ENCODE data around the gene TREM2. TPM values are rescaled to one million over a fixed set of nuclear protein-coding genes. Genes with fewer than 3 reads are reported as not detected.

The TREM2 gene
- not detected in 2 replicates for total RNA-seq (2013; cell fraction: nucleolus; rRNA removed)
- total RNA-seq (2014; rRNA removed) (not detected in 2 replicates), total RNA-seq (2014; rRNA removed; fragmentation: Illumina TruSeq; extraction: Trizol) (not detected in 2 replicates), total RNA-seq (2021) (not detected in 2 replicates), polyA plus RNA-seq (2011; rRNA removed) (not detected in 2 replicates), polyA plus RNA-seq (2014; fragmentation: Illumina TruSeq; extraction: Trizol) (not detected in 2 replicates), polyA plus RNA-seq (2014; fragmentation: Nextera tagmentation; extraction: Ambion mirVana) (not detected), polyA plus RNA-seq (2014; rRNA removed) (not detected in 2 replicates), polyA plus RNA-seq (2016; fragmentation: Nextera tagmentation; extraction: Ambion mirVana) (not detected), polyA minus RNA-seq (2011; rRNA and poly(A)+ RNA removed) (not detected in 2 replicates), Bru-seq, nascent RNA (percentile 20 among the genes with signal in this experiment), BruChase-seq, experiment 1, labeled RNA remaining after a 6-hour chase (not detected), BruChase-seq, experiment 2, labeled RNA remaining after a 2-hour chase (not detected)
- not detected for polyA plus RNA-seq (2011; ENCODE audit: low read depth)
- not detected in 2 replicates for polyA plus RNA-seq (2011; cell fraction: cytosol; rRNA removed)
- not detected in 2 replicates for polyA plus RNA-seq (2011; cell fraction: nucleus; rRNA removed)
- not detected in 2 replicates for polyA plus RNA-seq (2012)
- polyA minus RNA-seq (2011; cell fraction: cytosol; rRNA and poly(A)+ RNA removed), result not detected in 2 replicates
- polyA minus RNA-seq (2011; cell fraction: nucleus; rRNA and poly(A)+ RNA removed), result not detected in 2 replicates
- long read RNA-seq, experiment 1, result 0 reads
- long read RNA-seq, experiment 2, result 0 reads

DNA sequence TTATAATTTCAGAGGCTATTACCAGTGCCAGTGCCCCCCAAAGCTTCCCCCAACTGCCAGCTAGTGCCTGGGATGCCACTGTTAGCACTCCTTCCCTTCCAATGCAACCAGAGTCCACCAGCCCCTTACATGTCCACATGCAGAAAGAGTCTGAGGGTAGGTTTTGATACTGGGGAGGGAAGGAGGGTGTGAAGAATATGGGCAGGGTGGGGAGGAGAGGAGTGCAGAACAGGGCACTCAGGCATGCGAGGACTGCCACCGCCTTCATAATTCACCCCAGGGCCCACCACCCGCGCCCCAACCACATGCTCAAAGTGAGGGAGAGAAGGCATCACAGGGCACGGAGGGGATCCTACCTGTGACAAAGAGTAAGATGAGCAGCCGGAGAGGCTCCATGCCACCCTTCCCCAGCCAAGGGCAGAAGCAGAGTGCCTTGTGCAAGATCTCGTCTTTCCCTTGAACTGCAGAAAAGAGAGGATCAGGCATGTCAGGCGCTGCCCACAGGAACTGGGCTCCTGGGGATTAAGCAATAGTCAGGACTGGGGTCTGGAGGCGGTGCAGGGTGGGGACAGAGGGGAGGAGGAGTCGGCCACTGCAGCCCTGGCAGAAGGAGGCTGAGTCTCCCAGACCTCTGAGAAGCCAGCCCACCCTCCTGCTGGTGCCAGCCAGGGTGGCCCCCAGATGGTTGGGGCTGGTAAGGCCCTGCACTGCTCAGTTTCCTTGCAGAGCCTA lies at the start of gene TREM2:
TSS of gene TREM2 (minus strand) at position 430 of the 732 bp plus-strand sequence. CDS start at position 396, 34 bp downstream.
- WGBS (ENCODE audit: insufficient coverage, insufficient replicate concordance, low lambda C conversion rate, missing lambda C conversion rate), result 36% methylated on average over 10 of the region's 10 CpGs
- Histone ChIP-seq H3K9ac (ENCODE audit: control insufficient read depth, insufficient read depth, low read length) (no peak within 1 kb of the TSS), H2AFZ (ENCODE audit: control insufficient read depth, low read depth, low read length) (no peak within 1 kb of the TSS), H3K27me3 (replicated peaks in 1 of 2; ENCODE audit: control insufficient read depth in 2 of 2, insufficient read depth in 2 of 2, low read length in 1 of 2) (peaks cover 0 to 2% of the 10 kb centered on the region in 2 experiments; a peak in 1 of 4 replicates), H3K27ac (ENCODE audit: control insufficient read depth, insufficient read depth) (no peak within 1 kb of the TSS), H3K4me1 (ENCODE audit: control insufficient read depth, insufficient read depth, low read length) (no peaks in the 10 kb centered on the region), H3K79me2 (ENCODE audit: control insufficient read depth, insufficient read depth, low read length) (no peaks in the 10 kb centered on the region), H4K20me1 (ENCODE audit: control insufficient read depth, insufficient read depth) (no peaks in the 10 kb centered on the region), H3K36me3 (ENCODE audit: control insufficient read depth in 2 of 2, insufficient read depth in 2 of 2, low read length in 1 of 2) (no peaks in the 10 kb centered on the region), H3K4me2 (ENCODE audit: control insufficient read depth, insufficient read depth) (no peak within 1 kb of the TSS), H3K9me3 (replicated peaks; ENCODE audit: control insufficient read depth, insufficient read depth, low read length) (no peaks in the 10 kb centered on the region), H3K4me3 (no peak within 1 kb of the TSS)
- POLR2A ChIA-PET, result no interaction called here
- no peak for TF ChIP-seq EED (IDR thresholded peaks at IDR 0.05; ENCODE audit: low read depth)
- no peak for TF ChIP-seq CBX5 (IDR thresholded peaks at IDR 0.05; ENCODE audit: low read depth)
- TF ChIP-seq, protein P1, sequence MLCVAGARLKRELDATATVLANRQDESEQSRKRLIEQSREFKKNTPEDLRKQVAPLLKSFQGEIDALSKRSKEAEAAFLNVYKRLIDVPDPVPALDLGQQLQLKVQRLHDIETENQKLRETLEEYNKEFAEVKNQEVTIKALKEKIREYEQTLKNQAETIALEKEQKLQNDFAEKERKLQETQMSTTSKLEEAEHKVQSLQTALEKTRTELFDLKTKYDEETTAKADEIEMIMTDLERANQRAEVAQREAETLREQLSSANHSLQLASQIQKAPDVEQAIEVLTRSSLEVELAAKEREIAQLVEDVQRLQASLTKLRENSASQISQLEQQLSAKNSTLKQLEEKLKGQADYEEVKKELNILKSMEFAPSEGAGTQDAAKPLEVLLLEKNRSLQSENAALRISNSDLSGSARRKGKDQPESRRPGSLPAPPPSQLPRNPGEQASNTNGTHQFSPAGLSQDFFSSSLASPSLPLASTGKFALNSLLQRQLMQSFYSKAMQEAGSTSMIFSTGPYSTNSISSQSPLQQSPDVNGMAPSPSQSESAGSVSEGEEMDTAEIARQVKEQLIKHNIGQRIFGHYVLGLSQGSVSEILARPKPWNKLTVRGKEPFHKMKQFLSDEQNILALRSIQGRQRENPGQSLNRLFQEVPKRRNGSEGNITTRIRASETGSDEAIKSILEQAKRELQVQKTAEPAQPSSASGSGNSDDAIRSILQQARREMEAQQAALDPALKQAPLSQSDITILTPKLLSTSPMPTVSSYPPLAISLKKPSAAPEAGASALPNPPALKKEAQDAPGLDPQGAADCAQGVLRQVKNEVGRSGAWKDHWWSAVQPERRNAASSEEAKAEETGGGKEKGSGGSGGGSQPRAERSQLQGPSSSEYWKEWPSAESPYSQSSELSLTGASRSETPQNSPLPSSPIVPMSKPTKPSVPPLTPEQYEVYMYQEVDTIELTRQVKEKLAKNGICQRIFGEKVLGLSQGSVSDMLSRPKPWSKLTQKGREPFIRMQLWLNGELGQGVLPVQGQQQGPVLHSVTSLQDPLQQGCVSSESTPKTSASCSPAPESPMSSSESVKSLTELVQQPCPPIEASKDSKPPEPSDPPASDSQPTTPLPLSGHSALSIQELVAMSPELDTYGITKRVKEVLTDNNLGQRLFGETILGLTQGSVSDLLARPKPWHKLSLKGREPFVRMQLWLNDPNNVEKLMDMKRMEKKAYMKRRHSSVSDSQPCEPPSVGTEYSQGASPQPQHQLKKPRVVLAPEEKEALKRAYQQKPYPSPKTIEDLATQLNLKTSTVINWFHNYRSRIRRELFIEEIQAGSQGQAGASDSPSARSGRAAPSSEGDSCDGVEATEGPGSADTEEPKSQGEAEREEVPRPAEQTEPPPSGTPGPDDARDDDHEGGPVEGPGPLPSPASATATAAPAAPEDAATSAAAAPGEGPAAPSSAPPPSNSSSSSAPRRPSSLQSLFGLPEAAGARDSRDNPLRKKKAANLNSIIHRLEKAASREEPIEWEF (IDR thresholded peaks at IDR 0.05; ENCODE audit: insufficient replicate concordance, low read depth, low read length), result no peak
- BruUV-seq (replicated peaks), result no TSS peak
- in situ Hi-C loops (cut with MboI), result no loop called here
- CTCF ChIA-PET, result no interaction called here
- SMC1A ChIA-PET (ENCODE audit: uncharacterized antibody, unreplicated experiment), result no interaction called here
- RAD21 ChIA-PET (ENCODE audit: unreplicated experiment), result no interaction called here
- FAIRE-seq, result no peak
- no peak for ATAC-seq
- DNase-seq (ENCODE audit: low read depth, low spot score), result no peak
- intact Hi-C loops (cut with micrococcal nuclease; ENCODE audit: unreplicated experiment), result no loop called here
